GM12878 (cell line): Measurements from ENCODE around the gene SLC35E4. TPM values are rescaled to one million over a fixed set of nuclear protein-coding genes. Genes with fewer than 3 reads are reported as not detected.

ENCODE experiments used
- ATF3 ChIP-seq: IDR thresholded peaks from 2 replicates; pipeline ENCODE4 v1.6.1; 2011; ENCODE audit warnings: low read depth, mild to moderate bottlenecking, low read length, moderate library complexity, borderline replicate concordance; ENCODE audit errors: extremely low read depth
- BACH1 ChIP-seq: fragments of 450-650 bp; IDR thresholded peaks from 2 replicates; pipeline ENCODE4 v1.6.1; 2017; ENCODE audit warnings: mild to moderate bottlenecking, borderline replicate concordance
- CBX3 ChIP-seq: fragments of 200-600 bp; sonication (generic); IDR thresholded peaks from 2 replicates; pipeline ENCODE4 v1.6.1; 2016; ENCODE audit warnings: low read depth, borderline replicate concordance
- CREM ChIP-seq: IDR thresholded peaks from 2 replicates; pipeline ENCODE4 v1.6.1; 2014; ENCODE audit warnings: antibody characterized with exemption, low read depth
- CTCF ChIP-seq, 3 experiments: IDR thresholded peaks in 2 of 3; conservative IDR thresholded peaks in 1 of 3; 2 replicates each; pipeline ENCODE4 v1.5.1; 2011; ENCODE audit warnings: low read depth in 3 of 3, low read length in 3 of 3, mild to moderate bottlenecking in 3 of 3, control low read depth in 2 of 3, moderate library complexity in 2 of 3, inconsistent platforms in 1 of 3, mixed read lengths in 1 of 3; ENCODE audit not compliant: control insufficient read depth in 2 of 3, insufficient read depth in 1 of 3; ENCODE audit errors: extremely low read depth in 1 of 3
- FOXK2 ChIP-seq: fragments of 450-650 bp; IDR thresholded peaks from 2 replicates; pipeline ENCODE4 v1.6.1; 2017; ENCODE audit warnings: mild to moderate bottlenecking, moderate library complexity
- NKRF ChIP-seq: fragments of 450-650 bp; conservative IDR thresholded peaks from 2 replicates; pipeline ENCODE4 v1.6.1; 2017; ENCODE audit warnings: mild to moderate bottlenecking, moderate library complexity
- PRDM15 ChIP-seq: fragments of 450-650 bp; formaldehyde crosslinking; IDR thresholded peaks from 2 replicates; pipeline ENCODE4 v1.4.0; 2020; ENCODE audit warnings: mild to moderate bottlenecking, moderate library complexity
- SP1 ChIP-seq: IDR thresholded peaks from one replicate; pipeline ENCODE4 v1.6.1; 2011; ENCODE audit warnings: low read depth, low read length
- ZBTB4 ChIP-seq: fragments of 450-650 bp; formaldehyde crosslinking; IDR thresholded peaks from 2 replicates; pipeline ENCODE4 v1.4.0; 2022; ENCODE audit warnings: mild to moderate bottlenecking, moderate library complexity
- polyA plus RNA-seq, 11 experiments: library from polyadenylated mRNA; depleted of rRNA in 4 of 11; unstranded in 6 of 11; stranded (reverse) in 5 of 11; fragments of >200 nt; fragmentation: Nextera tagmentation in 4 of 11; fragmentation: Illumina TruSeq in 1 of 11; extraction: Ambion mirVana in 4 of 11; extraction: Trizol in 1 of 11; gene quantifications; 1 replicate in 1 of 11; 2 replicates in 10 of 11; pipeline versions ENCODE4 v1.2.1 to v1.2.3, GENCODE V29; 2011 to 2016; ENCODE audit warnings: inconsistent platforms in 2 of 11, missing spikeins in 2 of 11, low read depth in 1 of 11
- total RNA-seq, 4 experiments: library from RNA; depleted of rRNA in 3 of 4; stranded (reverse); fragments of >200 nt in 3 of 4; fragmentation: Illumina TruSeq in 1 of 4; extraction: Trizol in 1 of 4; gene quantifications; 2 replicates each; pipeline versions ENCODE4 v1.2.1 to v1.2.3, GENCODE V29; 2013 to 2021

Gene SLC35E4
- total and polyA plus RNA-seq, 10 of the 15 experiments (the other 5 are each of a cell fraction or from before 2014, with no cell fraction given), result 0.16 to 5.3 (median 2.9) TPM; not detected in 1

- TF ChIP-seq CTCF (IDR thresholded peaks at IDR 0.05 in 2 of 3, conservative IDR thresholded peaks at IDR 0.05 in 1 of 3; ENCODE audit: control insufficient read depth in 2 of 3, extremely low read depth in 1 of 3, insufficient read depth in 1 of 3, low read depth in 3 of 3, low read length in 3 of 3), result peak; percentile 62 to 82 (median 80)
- no peak for TF ChIP-seq CREM
- peak; percentile 66 for TF ChIP-seq FOXK2
- no peak for TF ChIP-seq CBX3
- no peak for TF ChIP-seq ATF3
- no peak for TF ChIP-seq SP1
- TF ChIP-seq PRDM15 (CRISPR knock-in tag), result no peak
- TF ChIP-seq NKRF, result peak; percentile 43; the same call in 1 of the 2 replicates
- no peak for TF ChIP-seq BACH1
- no peak for TF ChIP-seq ZBTB4 (CRISPR knock-in tag)
- TF ChIP-seq, all 136 proteins: peak for 7
Measured at GRCh38 chr22:30605449-30606110, 30.0 kb upstream of the SLC35E4 start (continued).
